Measurements from ENCODE around the gene CDK6.
A peak's percentile ranks its signal among the peaks of the same experiment; 100 is the strongest.
"Not testable (repeated sequence)": the region's sequence is repeated elsewhere in the genome, so short reads cannot be mapped to it uniquely, and the experiment has no call there.

The CDK6 gene

GRCh38 chr7:92761391-92762097 is 74.8 kb downstream of the CDK6 start:
- no peak for DNase-seq (ENCODE audit: low read depth)

DNA sequence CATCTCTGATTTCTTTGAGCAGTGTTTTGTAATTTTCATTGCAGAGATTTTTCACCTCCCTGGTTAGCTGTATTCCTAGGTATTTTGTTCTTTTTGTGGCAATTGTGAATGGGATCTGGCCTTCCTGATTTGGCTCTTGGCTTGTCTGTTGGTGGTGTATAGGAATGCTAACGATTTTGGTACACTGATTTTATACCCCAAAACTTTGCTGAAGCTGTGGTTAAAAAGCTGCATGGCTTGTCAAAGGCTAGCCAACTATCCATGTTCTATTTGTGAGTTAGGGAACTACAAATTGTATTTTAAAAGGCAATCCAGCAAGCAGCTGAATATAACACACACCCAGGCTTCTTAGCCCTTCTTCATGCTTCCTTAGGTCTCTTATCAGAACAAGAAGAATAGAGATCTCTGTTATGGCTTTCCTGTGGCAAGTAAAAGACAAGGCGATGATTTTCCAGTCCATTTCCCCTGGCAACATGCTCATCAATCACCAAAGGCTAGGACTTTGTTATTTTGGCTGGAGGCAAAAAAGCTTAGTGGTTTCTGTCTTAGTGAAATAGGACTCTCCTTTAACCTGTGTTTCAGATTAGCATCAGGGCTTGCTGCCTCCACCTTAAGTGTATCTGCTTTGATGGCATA is 77.5 kb downstream of the CDK6 start:
- no peak for DNase-seq (ENCODE audit: low read depth)

DNA sequence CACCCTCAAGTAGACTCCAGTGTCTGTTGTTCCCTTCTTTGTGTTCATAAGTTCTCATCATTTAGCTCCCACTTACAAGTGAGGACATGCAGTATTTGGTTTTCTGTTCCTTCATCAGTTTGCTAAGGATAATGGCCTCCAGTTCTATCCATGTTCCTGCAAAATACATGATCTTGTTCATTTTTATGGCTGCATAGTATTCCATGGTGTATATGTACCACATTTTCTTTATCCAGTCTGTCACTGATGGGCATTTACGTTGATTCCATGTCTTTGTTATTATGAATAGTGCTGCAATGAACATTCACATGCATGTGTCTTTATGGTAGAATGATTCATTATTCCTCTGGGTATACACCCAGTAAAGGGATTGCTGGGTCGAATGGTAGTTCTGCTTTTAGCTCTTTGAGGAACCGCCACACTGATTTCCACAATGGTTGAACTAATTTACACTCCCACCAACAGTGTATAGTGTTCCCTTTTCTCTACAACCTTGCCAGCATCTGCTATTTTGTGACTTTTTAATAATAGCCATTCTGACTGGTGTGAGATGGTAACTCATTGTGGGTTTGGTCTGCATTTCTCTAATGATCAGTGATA is 79.0 kb downstream of the CDK6 start:
- DNase-seq (ENCODE audit: low read depth): not testable (repeated sequence)

DNA sequence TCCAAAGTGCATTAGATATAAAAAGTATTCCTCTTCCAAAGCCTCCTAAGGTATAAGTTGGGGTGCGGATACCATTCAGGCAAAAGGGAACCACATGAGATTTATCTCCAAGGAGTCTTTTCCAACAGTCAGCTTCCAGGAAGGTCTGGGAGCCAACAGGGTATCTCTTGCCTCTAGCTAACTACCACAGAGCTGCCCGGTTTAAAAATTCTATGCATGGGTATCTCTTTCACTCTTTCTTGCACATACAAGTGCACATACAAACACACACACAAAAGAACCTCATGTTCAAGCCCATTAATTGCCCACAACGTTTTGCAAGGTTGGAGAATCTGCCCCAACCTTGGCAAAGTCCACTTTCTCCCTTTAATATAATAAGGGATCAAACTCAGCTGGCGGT is 80.7 kb downstream of the CDK6 start:
- no peak for DNase-seq (ENCODE audit: low read depth)

DNA sequence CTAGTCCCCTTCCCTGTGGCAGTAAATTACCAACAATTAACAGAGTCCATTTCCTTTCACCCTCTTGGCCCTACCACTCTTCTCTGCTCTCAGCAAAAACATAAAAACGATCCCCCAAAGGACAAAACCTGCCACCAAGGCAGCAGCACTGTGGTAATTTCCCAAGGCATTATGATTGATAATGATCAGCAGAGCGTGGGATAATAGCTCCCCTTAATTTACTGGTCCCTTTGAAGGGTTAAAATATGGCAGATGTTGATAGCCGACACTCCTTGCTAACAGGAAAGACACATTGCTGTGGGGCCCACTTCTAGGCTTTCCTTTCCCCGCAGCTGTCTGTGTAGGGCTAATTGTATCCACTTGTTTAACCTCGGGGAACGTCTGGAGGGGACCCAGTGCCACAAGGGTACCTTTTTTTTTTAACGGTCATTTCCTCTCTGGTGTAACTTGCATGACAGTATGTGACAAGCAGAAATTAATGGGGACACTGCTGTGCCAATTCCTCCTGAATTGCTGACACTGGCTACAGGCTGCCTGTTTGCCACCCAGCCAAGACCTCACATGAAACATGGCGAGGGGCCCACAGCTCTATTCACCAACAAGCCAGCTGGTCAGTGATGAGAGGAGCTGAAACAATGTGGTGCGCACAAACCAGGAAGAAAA is 81.3 kb downstream of the CDK6 start:
- no peak for DNase-seq (ENCODE audit: low read depth)

GRCh38 chr7:92753614-92754013 is 82.8 kb downstream of the CDK6 start:
- DNase-seq (ENCODE audit: low read depth): peak; percentile 63

DNA sequence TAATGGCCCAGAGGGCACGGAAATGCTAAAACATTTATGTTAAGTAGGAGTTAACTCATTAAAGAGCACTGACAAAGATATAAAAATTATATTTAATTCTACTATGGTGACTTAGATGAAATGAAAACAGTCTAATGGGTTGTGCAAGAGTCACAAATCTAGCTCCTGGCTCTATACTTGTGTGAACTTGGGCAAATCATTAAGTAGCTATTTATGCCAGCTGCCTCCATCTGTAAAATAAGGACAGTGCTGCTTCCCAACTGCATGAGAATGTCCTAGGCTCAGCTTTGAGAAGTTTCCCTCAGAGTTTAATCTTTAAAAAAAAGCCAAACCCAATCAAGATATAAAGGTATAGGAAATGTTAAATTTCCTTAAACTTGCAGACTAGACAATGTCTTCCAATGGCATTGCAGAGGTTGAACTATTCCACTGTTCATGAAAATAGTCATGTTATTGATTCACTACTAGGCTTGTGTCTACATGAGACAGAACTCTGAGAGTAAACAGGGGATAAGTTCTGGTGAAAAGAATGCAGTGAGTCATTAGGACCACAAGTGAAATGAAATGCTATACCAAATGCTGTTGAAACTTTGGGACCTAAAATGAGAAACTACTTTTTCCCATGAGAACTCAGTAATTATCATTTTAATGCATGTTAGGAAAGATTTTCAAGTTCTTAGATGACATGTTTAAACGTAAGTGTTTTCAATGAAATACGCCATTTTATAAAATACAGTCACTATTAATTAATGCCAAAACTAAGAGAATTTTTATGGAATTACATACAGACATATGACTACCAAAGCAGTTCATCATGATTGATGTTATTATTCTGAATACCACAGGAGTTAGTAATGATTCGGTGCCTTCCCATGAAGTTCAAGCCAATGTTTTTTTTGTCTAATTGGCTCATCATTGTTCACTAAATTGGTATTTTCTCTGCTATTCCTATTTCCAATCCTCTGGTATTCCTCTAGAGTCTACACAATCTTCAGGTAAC is 84.2 kb downstream of the CDK6 start:
- DNase-seq (ENCODE audit: low read depth): peak; percentile 96

- peak; percentile 75 for DNase-seq (ENCODE audit: low read depth)
Measured at GRCh38 chr7:92750946-92751345, 85.4 kb downstream of the CDK6 start.

DNA sequence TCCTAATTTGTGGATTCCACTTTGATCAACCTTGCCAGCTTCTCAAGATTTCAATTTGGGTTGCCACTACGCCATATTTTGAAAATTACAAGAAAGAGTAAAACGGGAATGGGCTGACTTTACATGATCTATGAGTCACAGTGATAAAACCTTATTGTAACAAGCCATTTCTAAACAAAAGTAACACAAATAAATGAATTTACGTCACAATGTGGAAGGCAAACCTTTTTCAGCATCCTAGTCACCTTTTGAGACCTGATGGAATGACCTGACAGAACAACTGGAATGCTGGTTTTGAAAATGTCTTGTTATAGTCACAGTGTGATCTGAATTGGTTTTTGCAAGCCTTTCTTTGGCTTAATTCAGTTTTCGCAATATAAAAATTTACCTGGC is 85.9 kb downstream of the CDK6 start:
- DNase-seq (ENCODE audit: low read depth): peak; percentile 71

DNA sequence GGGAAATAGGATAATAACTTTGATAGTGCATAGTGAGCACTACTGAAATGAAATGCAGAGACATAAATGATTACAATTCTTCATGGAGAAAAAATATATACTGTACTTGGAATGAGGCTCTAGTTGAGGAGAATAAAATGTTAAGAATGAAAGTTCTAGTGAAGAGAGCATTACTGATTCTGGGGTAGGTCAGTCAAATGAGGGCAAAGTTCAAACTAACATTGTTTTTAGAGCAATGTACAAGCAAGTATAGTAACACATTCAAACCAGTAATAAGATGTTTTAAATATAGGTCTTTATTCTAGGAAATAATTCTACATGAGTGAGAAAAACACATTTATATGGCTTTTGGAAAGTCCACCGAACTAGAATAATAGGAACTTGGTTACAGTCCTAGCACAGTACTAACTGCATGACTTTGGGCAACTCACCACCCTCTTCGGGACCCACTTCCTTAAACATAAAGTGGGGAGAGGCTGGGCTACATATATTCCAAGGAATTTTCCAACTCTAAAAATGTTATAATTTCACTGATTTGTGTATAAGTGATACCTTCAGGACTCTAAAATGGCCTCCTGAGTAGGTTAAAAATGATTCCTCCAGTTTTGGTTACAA is 86.4 kb downstream of the CDK6 start:
- DNase-seq (ENCODE audit: low read depth): no peak

DNA sequence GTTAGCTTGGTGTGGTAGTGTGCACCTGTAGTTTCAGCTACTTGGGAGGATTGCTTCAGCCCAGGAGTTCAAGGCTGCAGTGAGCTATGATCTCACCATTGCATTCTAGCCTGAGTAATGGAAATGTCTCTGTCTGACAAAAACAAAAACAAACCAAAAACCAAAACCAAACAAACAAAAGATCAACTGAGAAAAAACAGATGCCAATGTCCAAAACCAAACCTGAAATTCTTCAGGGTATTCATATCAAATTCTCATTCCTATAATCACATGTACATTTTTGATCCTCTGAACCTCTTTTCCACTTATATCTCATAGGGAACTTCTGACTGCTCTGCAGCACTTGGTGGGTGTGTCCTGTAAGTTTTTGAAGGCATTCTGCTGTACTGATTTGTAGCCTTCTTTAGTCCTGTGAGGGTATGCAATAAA is 87.0 kb downstream of the CDK6 start:
- peak; percentile 58 for DNase-seq (ENCODE audit: low read depth)

- DNase-seq (ENCODE audit: low read depth): no peak
Measured at GRCh38 chr7:92748495-92748894, 87.9 kb downstream of the CDK6 start.

GRCh38 chr7:92747041-92747835 is 89.1 kb downstream of the CDK6 start:
- DNase-seq (ENCODE audit: low read depth): peak; percentile 83

DNA sequence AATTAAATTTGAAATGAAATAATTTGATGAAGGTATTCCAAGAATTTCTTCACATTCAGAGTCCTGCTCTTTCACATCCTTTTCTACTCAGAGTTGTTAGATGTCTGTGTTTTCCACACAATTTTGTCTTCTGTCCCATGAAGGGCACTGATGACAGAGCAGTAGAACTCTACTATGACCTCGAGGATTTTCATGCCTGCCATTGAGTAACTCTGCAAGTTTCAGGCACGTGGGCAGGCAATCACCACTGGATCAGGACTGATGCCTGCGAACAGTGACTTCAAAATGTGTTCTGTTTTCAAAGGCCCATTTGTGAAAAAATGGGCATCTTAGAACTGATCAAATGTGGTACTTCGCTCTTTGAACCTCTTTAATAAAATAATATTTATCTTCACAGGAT is 91.1 kb downstream of the CDK6 start:
- DNase-seq (ENCODE audit: low read depth): no peak

GRCh38 chr7:92744180-92744579 is 92.2 kb downstream of the CDK6 start:
- DNase-seq (ENCODE audit: low read depth): not testable (repeated sequence)

GRCh38 chr7:92742186-92742585 is 94.2 kb downstream of the CDK6 start:
- DNase-seq (ENCODE audit: low read depth): no peak

DNA sequence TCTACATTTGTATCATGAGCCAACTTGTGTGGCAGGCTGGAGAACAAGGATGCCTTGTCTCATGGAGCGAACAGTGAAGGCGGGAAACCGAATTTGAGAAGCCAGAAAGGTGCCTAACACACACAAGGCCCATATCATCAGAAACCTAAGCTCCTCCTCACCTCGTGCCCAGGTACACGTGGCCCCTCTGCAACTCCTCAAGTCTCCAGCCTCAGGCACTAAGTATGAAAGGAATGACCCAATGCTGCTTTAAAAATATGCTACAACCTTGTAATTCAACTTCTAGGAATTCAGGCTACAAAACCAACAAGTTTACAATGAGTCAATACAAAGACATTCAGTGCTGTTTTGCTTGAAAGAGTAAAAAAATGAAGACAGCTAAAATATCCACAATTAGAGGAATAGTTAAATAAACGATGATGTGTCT is 95.7 kb downstream of the CDK6 start:
- DNase-seq (ENCODE audit: low read depth): peak; percentile 94

DNA sequence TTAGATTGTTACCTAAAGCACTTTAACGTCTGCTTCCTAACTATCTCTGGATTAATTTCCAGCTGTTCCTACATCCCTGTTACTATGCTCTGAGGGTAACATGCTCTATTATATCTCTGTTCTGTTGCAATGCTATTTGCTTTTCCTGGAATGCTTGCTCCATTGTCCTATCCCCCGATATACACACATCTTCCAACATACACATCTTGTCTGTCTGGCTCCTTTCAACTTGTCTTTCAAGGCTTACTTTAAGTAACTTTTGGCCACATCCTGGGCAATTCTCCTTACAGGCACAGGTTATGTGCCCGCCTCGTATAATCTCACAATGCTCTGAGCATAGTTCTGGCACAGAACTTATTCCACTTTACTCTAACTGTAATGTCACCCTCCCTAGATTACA is 96.2 kb downstream of the CDK6 start:
- no peak for DNase-seq (ENCODE audit: low read depth)

- DNase-seq (ENCODE audit: low read depth): no peak
Measured at GRCh38 chr7:92739091-92739490, 97.3 kb downstream of the CDK6 start.

GRCh38 chr7:92737706-92738105 is 98.7 kb downstream of the CDK6 start:
- no peak for DNase-seq (ENCODE audit: low read depth)
